ENCODE data around the gene EVL.
A peak's percentile ranks its signal among the peaks of the same experiment; 100 is the strongest.

The EVL gene

DNA sequence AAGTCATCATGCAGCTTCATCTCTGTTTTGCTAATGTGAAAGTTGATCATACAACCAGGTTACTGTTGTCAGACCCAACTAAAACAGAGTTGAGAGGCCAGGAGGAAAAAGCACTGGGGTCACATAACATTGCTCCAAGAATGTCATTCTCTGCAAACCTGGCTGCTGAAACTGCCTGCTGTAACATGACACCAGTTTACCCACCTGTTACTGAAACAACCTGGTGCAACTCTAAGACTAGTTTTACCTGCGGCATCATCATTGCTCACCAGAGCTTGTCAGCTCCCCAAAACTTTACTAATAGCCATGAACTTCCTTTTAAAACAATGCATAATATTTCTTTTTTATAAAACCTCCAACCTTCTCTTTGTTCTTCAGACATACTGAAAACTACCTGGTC, 124.9 kb downstream of the EVL start:
- DNase-seq (ENCODE audit: low read depth), result no peak
- TF ChIP-seq, protein P1, sequence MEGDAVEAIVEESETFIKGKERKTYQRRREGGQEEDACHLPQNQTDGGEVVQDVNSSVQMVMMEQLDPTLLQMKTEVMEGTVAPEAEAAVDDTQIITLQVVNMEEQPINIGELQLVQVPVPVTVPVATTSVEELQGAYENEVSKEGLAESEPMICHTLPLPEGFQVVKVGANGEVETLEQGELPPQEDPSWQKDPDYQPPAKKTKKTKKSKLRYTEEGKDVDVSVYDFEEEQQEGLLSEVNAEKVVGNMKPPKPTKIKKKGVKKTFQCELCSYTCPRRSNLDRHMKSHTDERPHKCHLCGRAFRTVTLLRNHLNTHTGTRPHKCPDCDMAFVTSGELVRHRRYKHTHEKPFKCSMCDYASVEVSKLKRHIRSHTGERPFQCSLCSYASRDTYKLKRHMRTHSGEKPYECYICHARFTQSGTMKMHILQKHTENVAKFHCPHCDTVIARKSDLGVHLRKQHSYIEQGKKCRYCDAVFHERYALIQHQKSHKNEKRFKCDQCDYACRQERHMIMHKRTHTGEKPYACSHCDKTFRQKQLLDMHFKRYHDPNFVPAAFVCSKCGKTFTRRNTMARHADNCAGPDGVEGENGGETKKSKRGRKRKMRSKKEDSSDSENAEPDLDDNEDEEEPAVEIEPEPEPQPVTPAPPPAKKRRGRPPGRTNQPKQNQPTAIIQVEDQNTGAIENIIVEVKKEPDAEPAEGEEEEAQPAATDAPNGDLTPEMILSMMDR (IDR thresholded peaks at IDR 0.05; ENCODE audit: insufficient read depth, low read depth, low read length, missing control alignments), result no peak
- no peak overlapping the region for H3K4me3 ChIP-seq (ENCODE audit: low read depth, low read length)

DNA sequence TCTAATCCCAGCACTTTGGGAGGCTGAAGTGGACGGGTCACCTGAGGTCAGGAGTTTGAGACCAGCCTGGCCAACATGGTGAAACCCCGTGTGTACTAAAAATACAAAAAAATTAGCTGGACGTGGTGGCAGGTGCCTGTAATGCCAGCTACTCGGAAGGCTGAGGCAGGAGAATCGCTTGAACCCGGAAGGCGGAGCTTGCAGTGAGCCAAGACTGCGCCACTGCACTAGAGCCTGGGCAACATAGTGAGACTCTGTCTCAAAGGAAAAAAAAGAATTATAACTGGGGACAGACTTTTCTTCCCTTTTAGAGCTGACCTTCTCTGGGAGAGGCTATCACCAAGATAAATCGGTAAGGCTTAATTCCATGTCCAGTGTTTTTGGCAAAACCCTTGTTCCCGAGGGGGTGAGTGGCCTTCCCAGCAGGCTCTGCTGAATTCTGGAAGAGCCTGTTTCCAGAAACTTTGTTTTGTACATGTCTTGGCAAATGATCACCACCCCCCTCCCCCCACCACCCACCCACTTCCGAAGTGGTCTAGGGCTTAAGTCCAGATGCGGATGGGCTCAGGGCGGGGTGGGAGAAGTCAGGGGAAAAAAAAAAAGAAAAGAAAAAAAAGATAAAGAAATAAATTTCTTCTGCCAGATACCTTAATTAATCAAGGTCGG, 126.5 kb downstream of the EVL start:
- no peak for DNase-seq (ENCODE audit: low read depth)
- H3K4me3 ChIP-seq (ENCODE audit: low read depth, low read length), result no peak overlapping the region
- TF ChIP-seq, protein P1 (IDR thresholded peaks at IDR 0.05; ENCODE audit: insufficient read depth, low read depth, low read length, missing control alignments), result no peak

DNA sequence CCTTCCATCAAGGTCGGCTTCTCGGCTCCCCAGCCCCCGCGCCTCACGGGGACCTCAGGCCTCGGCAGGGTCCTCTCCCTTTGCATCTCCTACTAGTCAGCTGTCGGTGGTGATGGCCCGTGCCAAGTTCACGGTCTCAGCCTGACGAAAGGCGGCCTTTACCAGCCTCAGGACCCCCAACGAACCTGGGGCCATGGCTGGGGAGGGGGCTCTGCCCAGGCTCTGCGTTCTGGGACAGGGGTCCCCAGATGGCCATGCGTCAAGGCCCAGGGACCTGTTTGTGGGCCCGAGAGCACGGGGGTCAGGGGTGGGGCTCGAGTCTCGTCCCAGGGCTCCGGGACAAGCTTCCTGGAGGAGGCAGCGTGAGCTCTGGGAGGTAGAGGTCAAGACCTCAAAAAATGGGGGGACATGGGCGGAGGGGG, 127.0 kb downstream of the EVL start:
- TF ChIP-seq, protein P1 (IDR thresholded peaks at IDR 0.05; ENCODE audit: insufficient read depth, low read depth, low read length, missing control alignments), result no peak
- DNase-seq (ENCODE audit: low read depth), result no peak
- H3K4me3 ChIP-seq (ENCODE audit: low read depth, low read length), result peak overlapping the region; percentile 72

DNA sequence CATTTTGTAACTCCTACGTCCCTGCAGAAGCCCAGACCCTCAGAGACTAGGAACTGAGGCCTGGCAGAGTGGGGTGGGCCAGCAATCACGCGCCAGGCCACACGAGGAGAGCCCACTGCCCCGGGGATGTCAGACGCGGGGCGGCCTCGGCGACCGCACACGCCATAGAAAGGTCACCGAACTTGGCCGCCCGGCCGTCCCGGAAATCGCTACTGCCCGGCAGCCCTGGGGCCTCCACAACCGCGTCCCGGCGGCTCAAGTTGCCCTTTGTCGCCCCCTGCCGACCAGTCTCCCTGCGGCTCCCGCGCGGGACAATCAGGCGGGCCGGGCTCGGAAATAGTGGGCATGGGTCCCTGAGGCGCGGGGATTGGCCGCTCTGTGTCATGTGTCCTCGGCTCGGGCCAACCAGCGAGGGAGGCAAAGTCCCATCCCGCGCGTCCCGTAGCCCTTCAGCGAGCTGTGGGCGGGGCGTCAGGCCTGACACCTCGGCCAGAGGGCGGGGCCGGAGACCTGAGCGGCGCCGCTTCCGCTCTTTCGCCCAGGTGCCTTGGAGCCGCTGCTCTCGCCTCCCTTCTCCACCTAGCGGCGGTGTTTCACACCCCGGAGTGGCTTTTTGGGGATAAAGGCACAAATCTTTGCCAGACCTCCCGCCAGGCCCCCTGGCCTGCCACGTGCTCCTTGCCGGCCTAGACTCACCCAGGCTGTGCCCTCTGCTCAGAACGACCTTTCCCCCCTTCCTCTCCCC, 127.6 kb downstream of the EVL start:
- TF ChIP-seq, protein P1 (IDR thresholded peaks at IDR 0.05; ENCODE audit: insufficient read depth, low read depth, low read length, missing control alignments), result peak; percentile 71
- peak; percentile 99 for DNase-seq (ENCODE audit: low read depth)
- H3K4me3 ChIP-seq (ENCODE audit: low read depth, low read length), result peak overlapping the region; percentile 72
